ENCODE data around the gene SLC1A2. TPM values are rescaled to one million over a fixed set of nuclear protein-coding genes. Genes with fewer than 3 reads are reported as not detected.

The SLC1A2 gene
- total RNA-seq, 1 donor from 2014 or later, result 0.25 TPM

- Histone ChIP-seq H3K9me3 (ENCODE audit: insufficient read depth, low read depth, low read length) (no peaks in the 10 kb centered on the region), H3K4me3 (ENCODE audit: insufficient read depth, low read depth, low read length) (no peak overlapping the region), H2AFZ (ENCODE audit: low read depth, low read length) (no peak overlapping the region), H3K4me1 (ENCODE audit: insufficient read depth, low read length) (peaks cover 7% of the 10 kb centered on the region), H3K27ac (ENCODE audit: low read depth, low read length) (no peak overlapping the region), H3K36me3 (ENCODE audit: insufficient read depth, low read length) (peaks cover 43% of the 10 kb centered on the region), H3K27me3 (ENCODE audit: insufficient read depth, low read length) (no peaks in the 10 kb centered on the region), H4K20me1 (ENCODE audit: insufficient read depth, low read length) (no peaks in the 10 kb centered on the region), H3K79me2 (ENCODE audit: insufficient read depth, low read length) (no peaks in the 10 kb centered on the region), H3K9ac (ENCODE audit: low read length) (no peak overlapping the region), H3K4me2 (ENCODE audit: low read length) (no peak overlapping the region)
- Mint-ChIP-seq H3K9me3 (ENCODE audit: unreplicated experiment) (peaks cover 4% of the 10 kb centered on the region), H3K4me3 (ENCODE audit: unreplicated experiment) (no peak overlapping the region), H3K27me3 (ENCODE audit: low read depth, unreplicated experiment) (no peaks in the 10 kb centered on the region), H3K36me3 (ENCODE audit: low read depth, unreplicated experiment) (peaks cover 10% of the 10 kb centered on the region), H3K27ac (ENCODE audit: unreplicated experiment) (no peak overlapping the region), H3K4me1 (ENCODE audit: low read depth, unreplicated experiment) (no peaks in the 10 kb centered on the region)
- FAIRE-seq (no peak), DNase-seq (ENCODE audit: low read depth) (no peak)
- no peak for TF ChIP-seq CTCF (IDR thresholded peaks at IDR 0.05; ENCODE audit: insufficient read depth, low read depth, low read length)
- TF ChIP-seq EZH2 (IDR thresholded peaks at IDR 0.05; ENCODE audit: insufficient read depth, low read length), result no peak
These were observed 188.1 kb downstream of the SLC1A2 start for GRCh38 chr11:35231076-35231860.

GRCh38 chr11:35230388-35230787 is 189.0 kb downstream of the SLC1A2 start:
- no peak for FAIRE-seq
- Histone ChIP-seq H3K9me3 (ENCODE audit: insufficient read depth, low read depth, low read length) (no peaks in the 10 kb centered on the region), H3K36me3 (ENCODE audit: insufficient read depth, low read length) (peaks cover 50% of the 10 kb centered on the region), H3K27ac (ENCODE audit: low read depth, low read length) (no peak overlapping the region), H2AFZ (ENCODE audit: low read depth, low read length) (no peak overlapping the region), H3K4me1 (ENCODE audit: insufficient read depth, low read length) (no peaks in the 10 kb centered on the region), H4K20me1 (ENCODE audit: insufficient read depth, low read length) (no peaks in the 10 kb centered on the region), H3K79me2 (ENCODE audit: insufficient read depth, low read length) (no peaks in the 10 kb centered on the region), H3K9ac (ENCODE audit: low read length) (no peak overlapping the region), H3K27me3 (ENCODE audit: insufficient read depth, low read length) (no peaks in the 10 kb centered on the region), H3K4me3 (ENCODE audit: insufficient read depth, low read depth, low read length) (no peak overlapping the region), H3K4me2 (ENCODE audit: low read length) (no peak overlapping the region)
- Mint-ChIP-seq H3K9me3 (ENCODE audit: unreplicated experiment) (peaks cover 4% of the 10 kb centered on the region), H3K27me3 (ENCODE audit: low read depth, unreplicated experiment) (no peaks in the 10 kb centered on the region), H3K27ac (ENCODE audit: unreplicated experiment) (no peak overlapping the region), H3K36me3 (ENCODE audit: low read depth, unreplicated experiment) (peaks cover 13% of the 10 kb centered on the region), H3K4me3 (ENCODE audit: unreplicated experiment) (no peak overlapping the region), H3K4me1 (ENCODE audit: low read depth, unreplicated experiment) (no peaks in the 10 kb centered on the region)
- no peak for TF ChIP-seq EZH2 (IDR thresholded peaks at IDR 0.05; ENCODE audit: insufficient read depth, low read length)
- no peak for TF ChIP-seq CTCF (IDR thresholded peaks at IDR 0.05; ENCODE audit: insufficient read depth, low read depth, low read length)
- no peak for DNase-seq (ENCODE audit: low read depth)

GRCh38 chr11:35228328-35228725 is 191.0 kb downstream of the SLC1A2 start:
- Mint-ChIP-seq H3K9me3 (ENCODE audit: unreplicated experiment) (no peaks in the 10 kb centered on the region), H3K4me3 (ENCODE audit: unreplicated experiment) (no peak overlapping the region), H3K27ac (ENCODE audit: unreplicated experiment) (no peak overlapping the region), H3K36me3 (ENCODE audit: low read depth, unreplicated experiment) (peaks cover 13% of the 10 kb centered on the region), H3K27me3 (ENCODE audit: low read depth, unreplicated experiment) (no peaks in the 10 kb centered on the region), H3K4me1 (ENCODE audit: low read depth, unreplicated experiment) (no peaks in the 10 kb centered on the region)
- Histone ChIP-seq H3K4me1 (ENCODE audit: insufficient read depth, low read length) (no peaks in the 10 kb centered on the region), H4K20me1 (ENCODE audit: insufficient read depth, low read length) (no peaks in the 10 kb centered on the region), H3K9ac (ENCODE audit: low read length) (no peak overlapping the region), H3K27ac (ENCODE audit: low read depth, low read length) (no peak overlapping the region), H3K79me2 (ENCODE audit: insufficient read depth, low read length) (no peaks in the 10 kb centered on the region), H3K4me2 (ENCODE audit: low read length) (no peak overlapping the region), H3K27me3 (ENCODE audit: insufficient read depth, low read length) (no peaks in the 10 kb centered on the region), H3K4me3 (ENCODE audit: insufficient read depth, low read depth, low read length) (no peak overlapping the region), H3K9me3 (ENCODE audit: insufficient read depth, low read depth, low read length) (no peaks in the 10 kb centered on the region), H3K36me3 (ENCODE audit: insufficient read depth, low read length) (peaks cover 70% of the 10 kb centered on the region), H2AFZ (ENCODE audit: low read depth, low read length) (no peak overlapping the region)
- no peak for DNase-seq (ENCODE audit: low read depth)
- no peak for TF ChIP-seq EZH2 (IDR thresholded peaks at IDR 0.05; ENCODE audit: insufficient read depth, low read length)
- no peak for TF ChIP-seq CTCF (IDR thresholded peaks at IDR 0.05; ENCODE audit: insufficient read depth, low read depth, low read length)
- no peak for FAIRE-seq
